ENCODE results near the gene AP1S3.

- no peak for TF ChIP-seq ARNTL (CRISPR knock-in tag; IDR thresholded peaks at IDR 0.05; ENCODE audit: borderline replicate concordance, low read depth)
- no peak for TF ChIP-seq TOX (CRISPR knock-in tag; IDR thresholded peaks at IDR 0.05; ENCODE audit: borderline replicate concordance)
- TF ChIP-seq ZFP3 (CRISPR knock-in tag; IDR thresholded peaks at IDR 0.05), result no peak
- no peak for TF ChIP-seq GLIS3 (CRISPR knock-in tag; IDR thresholded peaks at IDR 0.05)
- TF ChIP-seq TSHZ2 (CRISPR knock-in tag; IDR thresholded peaks at IDR 0.05), result no peak
- no peak for TF ChIP-seq BACH2 (CRISPR knock-in tag; IDR thresholded peaks at IDR 0.05; ENCODE audit: borderline replicate concordance)
- no peak for TF ChIP-seq ZNF70 (CRISPR knock-in tag; IDR thresholded peaks at IDR 0.05)
- no peak for TF ChIP-seq PATZ1 (CRISPR knock-in tag; IDR thresholded peaks at IDR 0.05; ENCODE audit: borderline replicate concordance)
Observed at GRCh38 chr2:223747392-223748042, 89.9 kb downstream of the AP1S3 start.

Measured in SK-N-SH treated with all-trans-retinoic acid at 6 μM for 48 hours (cell line).